GM18909 (cell line): ENCODE measurements around the gene BPIFB1.

Source experiments
- ATAC-seq: cut with Tn5 transposase; IDR thresholded peaks from one replicate; pipeline ENCODE4 v1.9.1; 2021; ENCODE audit warnings: mild to moderate bottlenecking; ENCODE audit not compliant: unreplicated experiment, poor library complexity

Gene BPIFB1, protein sequence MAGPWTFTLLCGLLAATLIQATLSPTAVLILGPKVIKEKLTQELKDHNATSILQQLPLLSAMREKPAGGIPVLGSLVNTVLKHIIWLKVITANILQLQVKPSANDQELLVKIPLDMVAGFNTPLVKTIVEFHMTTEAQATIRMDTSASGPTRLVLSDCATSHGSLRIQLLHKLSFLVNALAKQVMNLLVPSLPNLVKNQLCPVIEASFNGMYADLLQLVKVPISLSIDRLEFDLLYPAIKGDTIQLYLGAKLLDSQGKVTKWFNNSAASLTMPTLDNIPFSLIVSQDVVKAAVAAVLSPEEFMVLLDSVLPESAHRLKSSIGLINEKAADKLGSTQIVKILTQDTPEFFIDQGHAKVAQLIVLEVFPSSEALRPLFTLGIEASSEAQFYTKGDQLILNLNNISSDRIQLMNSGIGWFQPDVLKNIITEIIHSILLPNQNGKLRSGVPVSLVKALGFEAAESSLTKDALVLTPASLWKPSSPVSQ

DNA sequence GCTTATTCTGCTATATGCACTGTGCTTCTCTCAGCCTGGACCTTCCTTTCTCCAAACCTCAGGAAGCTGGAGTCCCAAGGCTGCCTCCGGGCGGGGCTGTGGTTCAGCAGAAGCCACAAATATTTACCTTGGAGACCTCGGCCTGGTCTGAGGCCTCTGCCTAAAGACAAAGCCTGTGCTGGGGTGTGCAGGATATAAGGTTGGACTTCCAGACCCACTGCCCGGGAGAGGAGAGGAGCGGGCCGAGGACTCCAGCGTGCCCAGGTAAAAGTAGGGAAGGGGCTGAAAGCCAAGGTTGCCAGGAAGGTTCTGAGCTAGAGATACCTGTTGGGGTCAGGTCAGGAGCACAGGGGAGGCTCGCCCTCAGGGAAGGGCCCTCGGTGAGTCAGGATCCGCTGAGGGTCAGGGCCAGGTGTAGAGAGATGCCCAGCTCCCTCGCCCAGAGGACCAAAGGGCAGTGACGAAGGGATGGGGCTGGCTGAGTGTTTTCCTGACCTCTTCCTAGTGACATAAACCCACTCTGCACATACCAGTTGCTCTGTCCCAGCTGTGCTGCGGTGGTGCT lies at the start of gene BPIFB1:
Gene BPIFB1, plus strand, starts transcription at position 224 of the 565 bp plus-strand sequence. CDS start 2,860 bp downstream, outside the sequence.
- ATAC-seq: no peak

DNA sequence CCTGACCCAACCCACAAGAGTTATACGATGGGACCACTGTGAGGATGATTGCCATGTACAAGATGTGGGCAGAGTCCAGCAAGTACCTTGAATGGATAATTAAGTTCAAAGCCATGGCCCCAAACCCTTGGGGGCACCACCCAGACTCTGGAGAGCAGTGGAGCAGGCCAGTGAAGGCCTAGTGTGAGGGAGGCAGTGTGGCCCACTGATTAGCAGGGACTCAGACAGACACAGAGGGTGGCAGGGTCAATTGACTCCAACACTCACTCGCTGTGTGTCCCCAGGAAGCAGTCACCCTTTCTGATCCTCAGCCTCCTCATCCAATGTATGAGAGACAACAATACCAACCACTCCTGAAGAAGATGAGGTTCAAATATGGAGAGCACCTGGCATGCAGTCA lies 49.0 kb upstream of the BPIFB1 start:
- no peak for ATAC-seq

DNA sequence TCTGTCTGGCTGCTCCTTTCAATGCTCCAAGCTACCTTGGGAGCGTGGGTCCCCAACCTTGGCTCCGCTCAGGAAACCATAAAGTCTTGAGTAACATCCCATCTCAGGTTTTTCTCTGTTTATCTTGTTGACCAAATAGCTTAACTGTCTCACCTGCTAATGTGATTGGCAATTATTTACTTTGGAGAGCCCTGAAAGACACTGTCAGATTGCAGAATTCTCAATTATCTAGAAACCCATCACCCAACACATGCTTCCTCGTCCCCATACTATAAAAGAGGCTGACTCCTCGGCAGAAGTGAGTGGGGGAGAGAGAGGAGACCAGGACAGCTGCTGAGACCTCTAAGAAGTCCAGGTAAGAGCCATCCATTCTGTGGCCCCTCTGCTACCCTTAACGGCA lies 47.3 kb upstream of the BPIFB1 start, which contains the start of gene BPIFA1:
Gene BPIFA1, plus strand, starts transcription at position 301 of the 400 bp plus-strand sequence. CDS start 1,716 bp downstream, outside the sequence.
- ATAC-seq: no peak

DNA sequence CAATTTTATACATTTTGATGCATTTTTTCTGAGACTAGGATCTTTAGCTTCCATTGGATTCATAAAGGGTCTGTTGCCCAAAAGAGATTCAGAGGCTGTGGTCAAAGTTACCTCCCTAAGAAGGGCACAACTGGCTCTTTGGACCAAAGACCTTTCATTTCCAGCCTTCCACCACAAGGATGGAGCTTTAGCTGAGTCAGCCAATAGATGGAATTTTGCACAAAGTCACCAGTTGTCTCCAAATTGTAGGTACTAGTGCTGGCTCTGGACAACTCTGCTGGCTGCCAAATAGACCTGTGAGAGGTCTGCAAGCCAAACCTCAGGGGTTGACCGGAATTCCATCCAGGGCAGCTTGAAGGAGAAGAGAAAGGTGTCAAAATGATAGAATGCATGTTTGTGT lies 46.7 kb upstream of the BPIFB1 start:
- ATAC-seq: no peak

DNA sequence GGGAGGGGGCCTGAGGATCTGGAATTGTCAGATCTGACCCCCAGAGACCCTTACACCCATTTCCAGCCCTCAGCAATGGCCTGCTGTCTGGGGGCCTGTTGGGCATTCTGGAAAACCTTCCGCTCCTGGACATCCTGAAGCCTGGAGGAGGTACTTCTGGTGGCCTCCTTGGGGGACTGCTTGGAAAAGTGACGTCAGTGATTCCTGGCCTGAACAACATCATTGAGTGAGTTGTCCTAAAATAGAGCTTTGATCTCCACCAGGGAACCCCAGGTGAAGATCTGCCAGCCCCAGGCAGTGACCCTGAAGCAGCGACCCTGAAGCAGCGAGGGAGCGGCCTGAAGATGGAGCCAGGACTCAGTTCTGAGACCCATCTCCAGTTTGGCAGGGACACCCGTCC lies 45.0 kb upstream of the BPIFB1 start:
- ATAC-seq: no peak

DNA sequence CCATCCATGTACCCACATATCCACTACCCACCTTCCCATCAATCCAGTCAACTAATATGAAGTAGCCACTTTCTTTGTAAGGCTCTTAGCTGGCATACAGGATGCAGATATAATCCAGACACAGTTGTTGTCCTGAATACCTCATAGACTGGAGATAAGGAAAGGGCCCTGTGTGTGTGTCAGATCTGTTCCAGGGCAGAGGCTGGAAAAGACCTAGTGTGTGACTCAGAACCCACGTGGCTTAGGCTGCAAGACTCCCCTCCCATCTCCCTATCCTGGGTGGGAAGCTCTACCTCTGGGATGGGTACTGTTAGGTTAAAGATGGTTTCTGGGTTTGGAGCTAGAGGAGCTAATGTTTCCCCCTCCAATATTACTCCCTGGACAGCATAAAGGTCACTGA lies 43.6 kb upstream of the BPIFB1 start:
- ATAC-seq: no peak

DNA sequence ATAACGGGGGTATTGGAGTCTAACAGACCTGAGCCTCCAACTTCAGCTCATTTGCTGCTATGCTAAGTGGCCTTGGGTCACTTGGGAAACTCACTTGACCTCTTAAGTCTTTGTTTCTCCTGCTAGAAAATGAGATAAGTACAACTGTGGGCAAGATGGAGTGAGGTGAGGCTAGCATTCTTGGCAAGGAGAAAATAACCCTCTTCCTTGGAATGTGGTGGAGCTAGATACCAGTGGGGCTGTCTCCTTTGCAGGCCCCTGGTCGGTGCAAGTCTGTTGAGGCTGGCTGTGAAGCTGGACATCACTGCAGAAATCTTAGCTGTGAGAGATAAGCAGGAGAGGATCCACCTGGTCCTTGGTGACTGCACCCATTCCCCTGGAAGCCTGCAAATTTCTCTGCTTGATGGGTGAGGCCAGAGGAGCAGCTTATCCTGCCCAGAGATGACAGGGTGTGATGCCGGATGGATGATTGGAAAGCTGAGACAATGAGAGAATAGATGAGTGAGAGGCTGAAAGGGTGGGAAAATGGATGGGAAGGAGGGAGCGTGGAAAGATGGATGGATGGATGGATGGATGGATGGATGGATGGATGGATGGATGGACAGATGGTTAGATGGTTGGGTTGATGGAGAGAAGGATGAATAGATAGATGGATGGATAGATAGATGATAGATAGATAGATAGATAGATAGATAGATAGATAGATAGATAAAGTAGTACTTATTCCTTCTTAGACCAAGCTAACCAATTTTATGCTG lies 42.9 kb upstream of the BPIFB1 start:
- no peak for ATAC-seq

DNA sequence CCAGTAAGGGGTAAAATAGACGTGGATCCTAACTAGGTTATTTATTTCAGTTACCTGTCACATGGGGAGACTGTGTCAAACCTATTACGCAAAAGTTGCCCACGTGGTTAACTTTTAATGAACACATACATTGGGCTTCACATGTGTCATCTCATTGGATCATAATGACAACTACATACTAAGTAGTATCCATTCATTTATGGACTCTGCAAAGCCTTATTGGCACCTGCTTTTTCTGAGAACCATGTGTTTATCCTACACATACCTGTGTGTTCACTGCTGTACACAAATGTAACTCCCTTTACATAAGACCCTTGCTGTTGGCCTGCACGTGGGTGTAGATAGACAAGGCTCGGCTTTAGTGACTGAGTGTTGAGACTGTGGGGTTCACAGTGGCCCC lies 42.1 kb upstream of the BPIFB1 start:
- ATAC-seq: no peak

DNA sequence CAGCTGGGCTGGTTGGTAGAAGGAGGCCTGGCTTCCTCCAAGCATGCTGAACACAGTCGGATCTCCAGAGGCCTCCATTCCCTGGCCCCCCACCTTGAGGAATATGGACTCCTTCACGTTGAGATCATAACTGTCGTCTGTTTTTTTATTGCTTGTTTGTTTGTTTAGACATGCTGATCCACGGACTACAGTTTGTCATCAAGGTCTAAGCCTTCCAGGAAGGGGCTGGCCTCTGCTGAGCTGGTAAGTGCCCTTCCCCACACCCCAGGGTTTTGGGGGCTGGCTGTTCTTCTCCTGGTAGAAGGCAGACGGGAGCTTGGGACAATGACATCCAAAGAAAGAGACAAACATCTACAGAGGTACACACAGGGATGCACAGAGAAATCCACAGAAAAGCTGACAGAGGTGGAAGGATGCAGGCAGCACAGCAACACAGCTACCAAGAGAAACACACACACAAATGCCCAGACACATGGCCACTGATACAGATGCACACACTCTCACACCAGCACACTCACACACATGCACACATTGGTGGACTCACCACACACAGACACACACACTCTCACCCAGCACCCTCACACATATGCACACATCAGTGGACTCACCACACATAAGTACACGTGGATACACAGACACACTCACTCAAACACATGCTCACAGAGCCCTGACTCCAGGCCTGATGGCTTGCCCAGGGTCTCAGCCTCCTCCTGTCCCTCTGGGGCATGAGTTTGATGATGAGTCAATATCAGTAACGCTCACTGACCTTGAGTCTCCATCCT lies 40.5 kb upstream of the BPIFB1 start:
- ATAC-seq: no peak

DNA sequence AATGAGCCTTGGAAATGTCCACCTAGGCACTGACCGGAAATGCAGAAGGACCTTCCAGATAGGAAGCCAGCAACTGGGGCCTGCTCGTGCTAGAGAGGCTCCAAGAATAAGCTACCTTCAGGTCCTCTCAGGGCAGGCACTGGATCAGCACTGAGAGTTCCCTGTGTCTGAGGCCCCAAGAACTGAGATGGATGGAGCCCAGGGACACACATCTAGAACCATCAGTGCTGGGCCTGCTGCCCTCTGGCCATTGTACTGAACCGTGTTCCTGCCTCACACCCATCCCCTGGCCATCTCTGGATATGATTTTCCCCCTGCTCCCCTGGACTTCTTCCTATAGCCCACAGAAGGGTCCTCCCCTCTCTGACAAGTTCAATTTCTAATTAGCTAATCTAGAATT lies 36.9 kb upstream of the BPIFB1 start:
- ATAC-seq: no peak

DNA sequence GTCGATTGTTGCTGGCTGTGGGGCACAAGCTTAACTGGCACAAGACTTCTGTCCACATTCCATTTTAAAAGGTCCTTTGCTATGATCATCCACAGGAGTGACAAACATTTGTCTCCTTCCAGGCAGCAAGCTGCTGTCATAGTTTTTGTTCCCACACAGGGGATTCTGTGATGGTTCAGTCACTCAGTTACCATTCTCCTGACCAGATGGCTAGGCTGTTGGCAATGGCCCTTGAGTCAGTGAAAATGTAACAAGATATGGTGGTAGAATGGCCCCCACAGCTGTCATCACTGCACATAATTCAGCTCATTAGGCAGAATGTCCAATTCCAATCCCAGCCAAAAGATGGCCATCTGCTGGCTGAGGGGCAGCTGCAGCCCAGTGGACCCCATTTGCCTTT lies 33.6 kb upstream of the BPIFB1 start:
- ATAC-seq: no peak

DNA sequence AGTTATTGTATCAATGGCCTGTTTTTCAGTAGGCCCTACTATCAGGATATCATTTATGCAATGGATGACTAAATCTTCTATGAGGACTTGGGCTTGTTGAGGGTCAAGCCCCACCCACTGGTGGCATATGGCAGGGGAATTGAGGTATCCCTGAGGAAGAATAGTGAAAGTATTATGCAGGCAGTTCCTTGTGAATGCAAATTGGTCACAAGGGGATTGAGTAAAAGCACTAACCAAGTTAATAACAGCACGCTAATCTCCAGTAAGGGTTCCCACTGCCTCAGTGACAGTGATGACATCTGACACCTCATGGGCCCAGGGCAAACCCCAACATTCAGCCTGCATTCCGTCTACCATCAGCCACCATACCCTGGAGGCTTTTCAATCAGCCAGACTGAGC lies 32.3 kb upstream of the BPIFB1 start:
- no peak for ATAC-seq

DNA sequence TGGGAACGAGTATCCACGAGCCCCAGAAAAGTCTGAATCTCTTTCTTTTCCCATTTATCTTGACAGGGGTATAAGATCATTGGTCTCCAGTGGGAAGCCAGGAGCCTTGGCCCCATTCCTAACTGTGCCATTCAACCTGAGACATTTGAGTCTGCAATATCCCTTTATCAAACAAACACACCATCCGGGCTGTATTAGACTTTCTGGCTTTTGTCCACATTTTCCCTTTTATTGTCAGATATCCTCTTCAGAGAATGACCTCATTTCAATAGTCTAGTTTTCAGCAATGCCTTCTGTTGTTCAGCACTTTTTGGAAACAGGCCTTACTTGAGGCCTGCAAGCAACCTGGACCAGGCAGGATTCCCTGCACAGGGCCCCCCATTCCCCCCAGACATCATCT lies 31.5 kb upstream of the BPIFB1 start:
- ATAC-seq: no peak

DNA sequence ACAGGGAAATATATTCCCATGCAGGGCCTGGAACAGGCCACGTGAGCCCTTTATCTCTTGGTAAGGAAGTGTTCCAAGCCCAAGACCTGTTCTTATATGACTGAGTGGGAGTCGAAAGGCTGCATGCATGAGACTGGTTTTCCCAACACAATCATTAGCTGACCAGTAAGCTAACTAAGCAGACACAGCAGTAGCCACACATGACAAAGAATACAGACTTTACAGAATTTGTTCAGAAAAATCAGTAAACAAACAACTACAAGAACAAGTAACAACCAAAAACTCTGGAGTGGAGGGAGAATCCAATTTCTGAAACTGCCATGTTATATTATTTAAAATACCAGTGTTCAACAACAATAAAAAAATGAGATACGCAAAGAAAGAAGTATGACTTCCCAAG lies 30.6 kb upstream of the BPIFB1 start:
- no peak for ATAC-seq

DNA sequence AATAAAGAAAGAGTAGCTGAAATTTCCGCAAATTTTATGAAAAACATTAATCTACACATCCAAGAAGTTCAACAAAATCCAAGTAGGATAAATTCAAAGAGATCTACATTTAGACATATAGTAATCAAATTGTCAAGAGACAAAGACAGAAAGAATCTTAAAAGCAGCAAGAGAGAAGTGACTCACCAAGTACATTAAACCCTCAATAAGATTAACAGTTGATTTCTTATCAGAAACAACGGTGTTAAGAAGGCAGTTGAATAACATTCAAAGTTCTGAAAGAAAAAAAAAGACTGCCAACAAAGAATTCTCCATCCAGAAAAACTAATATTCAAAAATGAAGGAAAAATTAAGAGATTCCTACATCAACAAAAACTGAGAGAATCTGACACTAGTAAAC lies 28.0 kb upstream of the BPIFB1 start:
- no peak for ATAC-seq

DNA sequence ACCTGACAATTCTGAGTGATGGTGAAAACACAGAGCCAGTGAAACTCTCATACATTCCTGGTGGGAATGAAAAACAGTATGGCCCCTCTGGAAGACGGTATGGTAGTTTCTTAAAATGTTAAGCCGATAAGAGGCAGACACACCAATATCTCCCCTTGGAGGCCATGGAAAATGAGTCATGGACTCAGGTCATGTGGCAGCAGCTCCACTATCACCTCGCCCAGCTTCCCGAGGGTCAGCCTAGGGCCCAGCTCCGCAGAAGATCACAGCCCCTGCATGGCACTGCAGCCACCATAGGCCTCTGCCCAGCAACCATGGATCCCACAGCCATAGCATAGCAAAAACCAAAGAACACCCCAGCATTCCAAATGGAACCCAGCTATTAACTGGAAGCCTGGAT lies 25.8 kb upstream of the BPIFB1 start:
- no peak for ATAC-seq

DNA sequence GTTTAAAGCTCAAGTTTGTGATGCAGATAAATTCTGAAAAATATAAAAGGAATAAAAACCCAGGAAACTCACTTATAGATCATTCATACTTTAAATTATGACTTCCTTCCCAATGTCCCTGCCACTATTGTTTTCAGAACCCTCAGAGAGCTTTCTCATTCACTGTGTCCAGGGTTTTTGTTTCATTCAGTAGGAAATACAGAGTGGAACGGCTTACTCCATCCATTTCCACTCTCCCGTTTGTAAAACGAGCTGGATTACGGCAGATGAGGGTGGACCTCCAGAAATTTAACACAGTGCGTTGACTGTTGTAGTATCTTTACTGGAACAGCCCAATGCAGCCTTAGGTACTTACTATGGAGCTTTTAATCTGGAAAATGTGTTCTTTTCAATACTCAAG lies 23.6 kb upstream of the BPIFB1 start:
- no peak for ATAC-seq

DNA sequence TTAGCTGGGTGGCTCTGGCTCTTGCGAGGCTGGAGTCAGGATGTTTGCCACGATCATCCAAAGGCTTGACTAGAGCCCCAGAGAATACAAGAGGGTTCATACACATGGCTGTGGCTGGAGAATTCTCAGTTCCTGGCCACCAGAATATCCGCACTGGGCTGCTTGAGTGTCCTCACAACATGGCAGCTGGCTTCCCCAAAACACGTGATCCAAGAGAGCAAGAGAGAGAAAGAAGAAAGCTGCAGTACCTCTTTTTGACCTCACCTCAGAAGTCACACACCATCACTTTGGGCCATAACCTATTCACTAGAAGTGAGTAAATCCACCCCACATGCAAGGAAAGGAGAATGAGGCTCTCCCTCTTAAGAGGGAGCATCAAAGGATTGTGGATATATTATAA lies 21.5 kb upstream of the BPIFB1 start:
- ATAC-seq: no peak

DNA sequence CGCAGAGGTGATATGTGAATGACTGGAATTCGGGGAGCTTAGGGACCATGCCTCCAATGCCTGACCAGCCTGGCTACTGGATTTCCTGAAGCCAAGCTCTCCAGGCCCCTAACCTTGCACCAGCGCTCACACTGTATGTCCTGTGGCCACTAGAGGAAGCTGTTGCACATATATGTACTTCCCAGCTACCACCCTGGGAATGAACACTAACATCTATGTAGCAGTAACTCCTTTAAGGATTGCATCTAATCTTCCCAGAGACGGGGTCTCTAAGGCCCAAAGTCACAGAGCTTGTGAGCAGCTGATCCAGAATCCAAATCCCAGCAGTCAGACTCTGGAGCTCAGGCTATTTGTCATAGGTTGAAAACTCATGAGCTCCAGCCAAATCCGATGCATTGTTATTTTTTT lies 20.4 kb upstream of the BPIFB1 start:
- no peak for ATAC-seq

DNA sequence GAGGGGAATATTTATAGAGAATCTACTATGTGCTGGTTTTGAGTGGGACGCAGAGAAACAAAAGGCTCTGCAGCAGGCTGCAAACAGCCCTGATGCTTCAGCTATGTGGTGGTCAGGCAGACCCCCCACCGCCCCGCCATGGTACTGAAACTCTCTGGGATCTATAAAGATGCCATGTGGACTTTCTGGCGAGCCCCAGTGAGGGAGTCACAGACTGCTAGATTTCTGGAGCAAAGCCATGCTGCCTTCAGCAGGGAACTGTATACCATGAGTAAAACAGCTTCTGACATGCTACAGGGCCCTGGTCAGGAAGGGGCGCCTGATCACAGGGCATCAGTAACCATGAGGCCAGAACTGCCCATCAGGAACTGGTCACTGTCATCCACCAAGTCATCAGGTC lies 19.2 kb upstream of the BPIFB1 start:
- no peak for ATAC-seq
